Trophoblast cell (in vitro differentiated cells and primary cell): ENCODE measurements around the gene EPN1.

Source experiments
- DNase-seq, 2 donors: peaks; one replicate each; pipeline ENCODE4 v3.0.0-alpha.2; 2016
- H2AFZ ChIP-seq: 2 replicates; pipeline ENCODE4 v1.6.1; 2013; ENCODE audit warnings: low read length, moderate library complexity, mild to moderate bottlenecking; ENCODE audit not compliant: insufficient read depth, poor library complexity
- H2AK5ac ChIP-seq: 2 replicates; pipeline ENCODE4 v1.6.1; 2013; ENCODE audit warnings: mild to moderate bottlenecking, low read length
- H2BK120ac ChIP-seq: 2 replicates; pipeline ENCODE4 v1.6.1; 2013; ENCODE audit warnings: low read length, mild to moderate bottlenecking, moderate library complexity; ENCODE audit not compliant: insufficient read depth, poor library complexity
- H2BK12ac ChIP-seq: 2 replicates; pipeline ENCODE4 v1.6.1; 2013; ENCODE audit warnings: mild to moderate bottlenecking, low read length, moderate library complexity
- H2BK5ac ChIP-seq: 2 replicates; pipeline ENCODE4 v1.6.1; 2013; ENCODE audit warnings: low read length, low read depth, moderate library complexity, mild to moderate bottlenecking; ENCODE audit not compliant: poor library complexity
- H3K14ac ChIP-seq: 2 replicates; pipeline ENCODE4 v1.6.1; 2013; ENCODE audit warnings: mild to moderate bottlenecking, low read length
- H3K18ac ChIP-seq: 2 replicates; pipeline ENCODE4 v1.6.1; 2013; ENCODE audit warnings: mild to moderate bottlenecking, low read length
- H3K23ac ChIP-seq: 2 replicates; pipeline ENCODE4 v1.6.1; 2013; ENCODE audit warnings: low read length
- H3K27ac ChIP-seq: 2 replicates; pipeline ENCODE4 v1.5.1; 2013; ENCODE audit warnings: low read depth, mild to moderate bottlenecking, inconsistent platforms, low read length, moderate library complexity
- H3K27me3 ChIP-seq: 2 replicates; pipeline ENCODE4 v1.6.1; 2013; ENCODE audit warnings: inconsistent platforms, mild to moderate bottlenecking, low read length, moderate library complexity; ENCODE audit not compliant: insufficient read depth
- H3K36me3 ChIP-seq, 2 experiments: 1 replicate in 1 of 2; 2 replicates in 1 of 2; pipeline ENCODE4 v1.6.1; 2013; ENCODE audit warnings: low read length in 2 of 2, mild to moderate bottlenecking in 2 of 2, moderate library complexity in 1 of 2; ENCODE audit not compliant: insufficient read depth in 2 of 2, control insufficient read depth in 1 of 2
- H3K4ac ChIP-seq: 2 replicates; pipeline ENCODE4 v1.6.1; 2013; ENCODE audit warnings: low read depth, mild to moderate bottlenecking, low read length, moderate library complexity
- H3K4me1 ChIP-seq, 2 experiments: 1 replicate in 1 of 2; 2 replicates in 1 of 2; pipeline ENCODE4 v1.6.1; 2013; ENCODE audit warnings: low read length in 2 of 2, mild to moderate bottlenecking in 2 of 2, moderate library complexity in 1 of 2; ENCODE audit not compliant: insufficient read depth in 2 of 2, control insufficient read depth in 1 of 2
- H3K4me2 ChIP-seq: 2 replicates; pipeline ENCODE4 v1.6.1; 2013; ENCODE audit warnings: inconsistent platforms, mild to moderate bottlenecking, low read length, moderate library complexity
- H3K4me3 ChIP-seq: 2 replicates; pipeline ENCODE4 v1.5.1; 2013; ENCODE audit warnings: mild to moderate bottlenecking, low read depth, low read length, inconsistent platforms
- H3K79me1 ChIP-seq: one replicate; pipeline ENCODE4 v1.6.1; 2013; ENCODE audit warnings: low read length
- H3K79me2 ChIP-seq: 2 replicates; pipeline ENCODE4 v1.6.1; 2013; ENCODE audit warnings: low read length, mild to moderate bottlenecking; ENCODE audit not compliant: control insufficient read depth, insufficient read depth, poor library complexity
- H3K9ac ChIP-seq: 2 replicates; pipeline ENCODE4 v1.6.1; 2013; ENCODE audit warnings: mild to moderate bottlenecking, low read length
- H3K9me3 ChIP-seq: 2 replicates; pipeline ENCODE4 v1.6.1; 2013; ENCODE audit warnings: low read depth, mild to moderate bottlenecking, control low read depth, inconsistent platforms, low read length; ENCODE audit not compliant: insufficient read depth
- H4K12ac ChIP-seq: 2 replicates; pipeline ENCODE4 v1.6.1; 2013; ENCODE audit warnings: low read depth, mild to moderate bottlenecking, low read length, moderate library complexity
- H4K8ac ChIP-seq: 2 replicates; pipeline ENCODE4 v1.6.1; 2013; ENCODE audit warnings: low read depth, mild to moderate bottlenecking, low read length, moderate library complexity
- H4K91ac ChIP-seq: one replicate; pipeline ENCODE4 v1.6.1; 2013; ENCODE audit warnings: low read depth, mild to moderate bottlenecking, low read length, moderate library complexity
- WGBS: extraction: QIAGEN DNeasy Blood & Tissue Kit; methylation state at CpG from one replicate; pipeline ENCODE4 v1.1.7; 2013; ENCODE audit warnings: missing lambda C conversion rate; ENCODE audit not compliant: insufficient read length, insufficient coverage; ENCODE audit errors: extremely low coverage; 5-methylcytosine and 5-hydroxymethylcytosine counted together

Gene EPN1

GRCh38 chr19:55691561-55692481 is 16.8 kb downstream of the EPN1 start:
- no peak overlapping the region for H4K12ac ChIP-seq
- H3K4ac ChIP-seq, result no peak overlapping the region
- H3K27me3 ChIP-seq, result no peaks in the 10 kb centered on the region
- no peak overlapping the region for H2AK5ac ChIP-seq
- WGBS, result no CpG with 5 or more reads among the region's 31 CpGs
- H3K9ac ChIP-seq, result no peak overlapping the region
- H4K8ac ChIP-seq, result no peak overlapping the region
- H3K4me1 ChIP-seq, result no peaks in the 10 kb centered on the region
- no peaks in the 10 kb centered on the region for H3K79me1 ChIP-seq
- H3K14ac ChIP-seq, result no peak overlapping the region
- H2BK12ac ChIP-seq, result no peak overlapping the region
- H3K36me3 ChIP-seq, result peaks cover 89 to 94% of the 10 kb centered on the region in 2 experiments
- H2AFZ ChIP-seq, result no peak overlapping the region
- no peak for DNase-seq
- H4K91ac ChIP-seq, result no peak overlapping the region
- H3K18ac ChIP-seq, result no peak overlapping the region
- H3K4me3 ChIP-seq, result no peak overlapping the region
- no peak overlapping the region for H3K4me2 ChIP-seq
- H2BK5ac ChIP-seq, result no peak overlapping the region
- H3K79me2 ChIP-seq, result no peaks in the 10 kb centered on the region
- peaks cover 3% of the 10 kb centered on the region for H3K9me3 ChIP-seq
- H3K23ac ChIP-seq, result no peak overlapping the region
- no peak overlapping the region for H2BK120ac ChIP-seq
- no peak overlapping the region for H3K27ac ChIP-seq

- H3K27ac ChIP-seq, result no peak overlapping the region
- H3K4ac ChIP-seq, result no peak overlapping the region
- H4K12ac ChIP-seq, result no peak overlapping the region
- H2BK120ac ChIP-seq, result no peak overlapping the region
- no peaks in the 10 kb centered on the region for H3K4me1 ChIP-seq
- no peaks in the 10 kb centered on the region for H3K79me1 ChIP-seq
- peaks cover 87 to 92% of the 10 kb centered on the region in 2 experiments for H3K36me3 ChIP-seq
- H3K27me3 ChIP-seq, result no peaks in the 10 kb centered on the region
- H2AK5ac ChIP-seq, result no peak overlapping the region
- no peaks in the 10 kb centered on the region for H3K79me2 ChIP-seq
- H3K9me3 ChIP-seq, result peaks cover 3% of the 10 kb centered on the region
- no peak overlapping the region for H3K18ac ChIP-seq
- no peak overlapping the region for H3K4me3 ChIP-seq
- DNase-seq, result no peak
- WGBS, result no CpG with 5 or more reads among the region's 19 CpGs
- H3K23ac ChIP-seq, result no peak overlapping the region
- no peak overlapping the region for H3K14ac ChIP-seq
- H4K91ac ChIP-seq, result no peak overlapping the region
- H2AFZ ChIP-seq, result no peak overlapping the region
- H4K8ac ChIP-seq, result no peak overlapping the region
- no peak overlapping the region for H3K9ac ChIP-seq
- H2BK12ac ChIP-seq, result no peak overlapping the region
- H2BK5ac ChIP-seq, result no peak overlapping the region
- H3K4me2 ChIP-seq, result no peak overlapping the region
These were observed 17.7 kb downstream of the EPN1 start for GRCh38 chr19:55692681-55693081.

GRCh38 chr19:55693336-55693974 is 18.4 kb downstream of the EPN1 start:
- Histone ChIP-seq H4K91ac (no peak overlapping the region), H3K36me3 (peaks cover 88 to 90% of the 10 kb centered on the region in 2 experiments), H3K4me3 (no peak overlapping the region), H3K18ac (no peak overlapping the region), H4K8ac (no peak overlapping the region), H3K79me2 (no peaks in the 10 kb centered on the region), H3K4me2 (no peak overlapping the region), H2AK5ac (no peak overlapping the region), H3K14ac (no peak overlapping the region), H3K23ac (no peak overlapping the region), H3K9me3 (peaks cover 3% of the 10 kb centered on the region), H3K4ac (no peak overlapping the region), H2AFZ (no peak overlapping the region), H2BK120ac (no peak overlapping the region), H3K4me1 (no peaks in the 10 kb centered on the region), H3K27ac (no peak overlapping the region), H2BK12ac (no peak overlapping the region), H3K79me1 (no peaks in the 10 kb centered on the region), H2BK5ac (no peak overlapping the region), H3K27me3 (no peaks in the 10 kb centered on the region), H3K9ac (no peak overlapping the region), H4K12ac (no peak overlapping the region)
- no CpG with 5 or more reads among the region's 20 CpGs for WGBS
- DNase-seq, result no peak

DNA sequence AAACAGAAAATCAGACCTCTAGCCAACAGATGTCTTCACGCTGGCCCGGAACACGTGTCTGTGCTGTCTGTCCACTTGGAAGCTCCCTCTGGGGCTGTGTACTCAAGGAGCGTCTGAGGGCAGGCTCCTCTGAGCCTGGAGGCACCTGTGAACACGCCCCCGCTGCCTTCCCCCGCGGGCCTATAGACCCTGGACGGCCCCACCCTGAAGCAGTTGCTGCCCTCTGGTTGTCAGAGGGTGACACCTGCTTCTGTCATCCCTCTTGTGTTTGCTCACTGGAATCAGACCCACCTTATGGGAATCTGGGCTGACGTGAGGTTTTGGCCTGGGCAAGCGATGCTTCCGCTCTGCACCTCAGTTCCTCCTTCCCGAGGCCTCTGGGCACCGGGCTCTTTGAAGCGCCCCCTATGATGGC is 19.2 kb downstream of the EPN1 start:
- H3K23ac ChIP-seq, result no peak overlapping the region
- H2BK120ac ChIP-seq, result no peak overlapping the region
- H3K14ac ChIP-seq, result no peak overlapping the region
- no peak overlapping the region for H2AFZ ChIP-seq
- H3K79me2 ChIP-seq, result no peaks in the 10 kb centered on the region
- H4K8ac ChIP-seq, result no peak overlapping the region
- no peak overlapping the region for H4K12ac ChIP-seq
- no peak overlapping the region for H3K18ac ChIP-seq
- no peak overlapping the region for H3K4me3 ChIP-seq
- H3K9me3 ChIP-seq, result peaks cover 3% of the 10 kb centered on the region
- H2BK12ac ChIP-seq, result no peak overlapping the region
- no peak overlapping the region for H2AK5ac ChIP-seq
- no peak overlapping the region for H3K4me2 ChIP-seq
- no peak overlapping the region for H4K91ac ChIP-seq
- H2BK5ac ChIP-seq, result no peak overlapping the region
- H3K27ac ChIP-seq, result no peak overlapping the region
- WGBS, result no CpG with 5 or more reads among the region's 15 CpGs
- no peak for DNase-seq
- no peaks in the 10 kb centered on the region for H3K79me1 ChIP-seq
- no peaks in the 10 kb centered on the region for H3K27me3 ChIP-seq
- no peak overlapping the region for H3K4ac ChIP-seq
- H3K36me3 ChIP-seq, result peaks cover 84 to 86% of the 10 kb centered on the region in 2 experiments
- H3K4me1 ChIP-seq, result no peaks in the 10 kb centered on the region
- no peak overlapping the region for H3K9ac ChIP-seq
